Esophagus muscularis mucosa (tissue), 4 donors: Measurements from ENCODE around the gene RNF213.

Source experiments
- CTCF ChIP-seq, 3 experiments: fragments of 200-600 bp in 2 of 3; fragments of 450-650 bp in 1 of 3; sonication (generic) in 2 of 3; IDR thresholded peaks; one replicate each; pipeline ENCODE4 v1.5.1; 2017 to 2019; ENCODE audit warnings: antibody characterized with exemption in 3 of 3, mild to moderate bottlenecking in 2 of 3, moderate library complexity in 1 of 3
- EP300 ChIP-seq: sonication (generic); formaldehyde crosslinking; IDR thresholded peaks from one replicate; pipeline ENCODE4 v1.6.1; 2017; ENCODE audit warnings: antibody characterized with exemption
- POLR2A ChIP-seq: fragments of 450-650 bp; IDR thresholded peaks from one replicate; pipeline ENCODE4 v1.6.1; 2017; ENCODE audit warnings: antibody characterized with exemption, moderate library complexity, mild to moderate bottlenecking, low read depth
- POLR2AphosphoS5 ChIP-seq, 2 donors: sonication (generic); formaldehyde crosslinking; IDR thresholded peaks; one replicate each; pipeline ENCODE4 v1.6.1; 2017; ENCODE audit warnings: antibody characterized with exemption in 2 of 2

GRCh38 chr17:80283116-80283852 is 22.6 kb downstream of the RNF213 start:
- TF ChIP-seq POLR2A (no peak), CTCF (IDR thresholded peaks at IDR 0.05) (no peak), POLR2AphosphoS5 (IDR thresholded peaks at IDR 0.05) (no peak), EP300 (no peak)
